GM18907 (cell line): ENCODE measurements around the gene CUX1.
"Not testable (repeated sequence)": the region's sequence is repeated elsewhere in the genome, so short reads cannot be mapped to it uniquely, and the experiment has no call there.

ENCODE experiments used
- ATAC-seq: cut with Tn5 transposase; IDR thresholded peaks from one replicate; pipeline ENCODE4 v1.9.1; 2021; ENCODE audit warnings: mild to moderate bottlenecking, moderate library complexity; ENCODE audit not compliant: unreplicated experiment

CUX1 gene

DNA sequence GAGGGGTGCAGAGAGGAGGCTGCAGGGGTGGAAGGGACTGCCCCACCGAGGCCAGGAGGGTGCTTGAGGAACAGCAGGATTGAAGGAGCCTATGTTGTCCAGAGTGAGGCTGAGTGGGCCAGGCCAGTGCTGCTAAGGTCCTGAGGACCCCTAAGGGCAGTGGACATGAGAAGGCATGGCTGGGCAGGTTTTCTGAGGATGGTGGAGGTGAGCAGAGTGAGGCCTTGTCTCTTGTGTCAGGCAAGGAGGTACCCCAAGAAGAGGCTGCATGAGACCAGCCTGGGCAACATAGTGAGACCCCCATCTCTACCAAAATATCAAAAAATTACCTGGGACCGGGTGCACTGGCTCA is 474.5 kb downstream of the CUX1 start:
- ATAC-seq, result no peak

DNA sequence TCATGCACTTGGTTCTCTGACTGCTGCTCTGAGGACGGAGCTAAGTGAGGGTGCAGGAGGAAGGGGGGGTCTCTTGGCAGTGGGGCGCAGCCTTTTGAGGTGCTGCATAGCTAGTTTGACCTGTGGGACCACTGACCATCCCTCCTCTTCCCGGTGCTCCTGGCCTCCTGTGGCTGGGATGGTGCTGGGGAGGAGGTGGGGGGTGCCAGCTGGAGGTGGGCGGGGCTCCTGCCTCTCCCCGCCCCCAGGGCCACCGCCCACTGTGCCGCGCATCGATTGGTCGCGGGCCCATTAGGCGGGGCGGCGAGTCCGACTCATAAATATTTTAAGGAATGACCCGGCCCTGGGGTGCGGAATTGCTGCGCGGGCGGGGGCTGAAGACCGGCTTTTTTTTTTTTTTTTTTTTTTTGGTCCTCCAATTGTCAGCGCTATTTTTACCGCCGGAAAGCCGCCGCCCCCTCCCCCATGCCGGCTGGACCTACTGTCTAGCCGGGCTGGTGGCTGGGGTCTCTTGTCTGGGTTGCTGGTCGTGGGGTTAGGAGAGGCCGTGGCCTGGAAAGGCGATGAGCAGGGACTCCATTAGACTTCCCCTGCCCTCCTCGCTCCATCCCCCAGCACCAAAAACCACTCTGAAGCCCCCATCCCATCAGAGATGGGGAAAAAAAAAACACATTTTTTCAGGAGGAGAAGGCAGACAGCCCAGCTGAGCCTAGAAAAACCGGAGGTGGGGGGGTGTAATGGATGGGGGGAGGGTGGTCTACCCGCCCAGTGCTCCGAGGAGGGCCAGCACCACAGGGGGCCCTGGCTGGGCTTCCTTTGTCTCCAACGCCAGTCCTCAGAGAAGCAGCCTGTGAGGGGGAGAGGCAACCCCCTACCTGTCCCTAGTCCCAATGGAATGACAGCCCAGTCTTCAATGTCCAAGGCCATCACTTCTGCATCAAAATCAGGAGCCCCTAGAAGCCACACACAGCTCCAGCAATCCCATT is 475.7 kb downstream of the CUX1 start:
- ATAC-seq, result no peak

DNA sequence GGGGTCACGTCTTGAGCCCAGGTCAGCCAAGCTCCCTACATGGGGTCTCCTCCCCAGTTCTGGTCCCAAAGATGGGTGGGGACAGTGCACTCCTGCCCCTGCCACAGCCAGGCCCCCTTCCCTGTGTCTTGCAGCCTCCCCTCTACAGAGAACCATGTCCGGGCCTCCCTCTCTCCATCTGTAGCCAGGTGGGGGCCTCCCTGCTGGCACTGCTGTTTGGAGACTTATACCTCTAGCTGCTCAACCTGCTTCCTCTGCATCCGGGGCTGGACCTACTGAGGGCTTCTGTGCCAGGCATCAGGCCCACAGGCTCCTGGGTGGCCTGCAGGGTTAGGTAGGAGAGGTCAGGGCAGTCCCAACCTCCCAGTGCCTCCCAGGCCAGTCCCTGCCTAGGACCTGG is 477.2 kb downstream of the CUX1 start:
- ATAC-seq, result no peak

DNA sequence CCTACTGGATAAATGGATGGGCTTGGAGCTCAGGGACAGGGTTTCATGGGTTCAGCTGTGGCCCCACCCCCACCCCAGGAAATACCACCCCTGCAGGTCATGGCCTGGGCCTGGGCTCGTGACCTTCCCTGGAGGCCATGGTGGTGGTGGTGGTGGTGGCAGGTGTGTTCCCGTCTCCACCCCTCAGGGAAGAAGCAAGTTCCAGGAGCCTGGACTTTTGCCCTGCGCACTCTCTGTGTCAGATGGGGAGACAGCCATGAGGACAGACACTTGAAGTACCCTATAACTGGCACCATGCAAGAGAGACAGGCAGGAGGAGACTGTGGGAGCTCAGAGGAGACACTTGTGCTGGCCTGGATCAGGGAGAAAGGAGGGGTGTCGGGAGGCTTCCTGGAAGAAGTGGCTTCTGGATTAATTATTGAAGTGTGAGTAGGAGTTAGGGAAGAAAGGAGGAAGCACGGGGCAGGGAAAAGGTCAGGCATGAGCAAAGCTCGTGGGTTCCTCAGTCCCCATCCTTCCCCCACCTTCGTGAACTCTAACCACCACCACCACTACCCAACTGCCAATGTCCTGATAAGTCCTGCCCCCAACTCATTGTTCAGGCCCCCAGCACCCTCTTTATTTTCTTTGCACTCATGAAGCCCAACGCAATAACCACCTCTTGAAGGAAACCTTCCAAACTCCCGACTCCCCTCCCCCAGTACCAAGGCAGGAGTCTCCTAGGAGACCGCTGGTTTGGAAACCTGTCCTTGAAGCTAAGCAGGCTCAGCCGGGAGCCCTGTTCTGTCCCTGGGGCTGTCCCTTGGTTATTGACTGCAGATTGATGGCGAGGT is 478.1 kb downstream of the CUX1 start:
- ATAC-seq, result no peak

DNA sequence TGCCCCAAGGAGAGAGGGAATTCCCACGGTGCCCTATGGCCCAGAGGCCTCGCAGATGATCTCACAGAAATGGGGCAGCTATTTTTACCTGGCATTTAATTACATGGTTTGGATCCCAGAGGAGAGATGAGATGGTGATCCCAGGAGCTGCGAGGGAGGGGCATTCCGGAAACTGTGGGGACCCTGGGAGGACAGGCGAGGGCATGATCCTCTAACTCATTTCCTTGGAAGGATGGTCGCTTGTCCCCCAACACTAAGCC is 478.7 kb downstream of the CUX1 start:
- ATAC-seq, result no peak

DNA sequence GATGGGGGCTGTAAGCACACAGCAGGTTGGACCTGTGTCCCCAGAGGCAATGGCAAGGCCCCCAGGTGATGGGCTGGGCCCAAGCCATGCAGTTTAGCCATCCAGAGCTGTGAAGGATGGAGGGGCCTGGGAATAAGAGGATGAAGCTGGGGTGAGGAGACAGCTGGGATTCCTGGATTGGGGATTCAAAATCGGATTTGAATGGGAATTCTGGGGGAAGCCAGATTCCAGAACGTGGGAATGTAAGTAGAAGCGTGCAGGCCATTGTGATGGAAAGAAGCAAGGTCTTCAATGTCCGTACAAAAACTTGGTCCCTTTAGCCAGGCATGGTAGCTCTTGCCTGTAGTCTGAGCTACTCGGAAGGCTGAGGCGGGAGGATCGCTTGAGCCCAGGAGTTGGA is 479.1 kb downstream of the CUX1 start:
- no peak for ATAC-seq

DNA sequence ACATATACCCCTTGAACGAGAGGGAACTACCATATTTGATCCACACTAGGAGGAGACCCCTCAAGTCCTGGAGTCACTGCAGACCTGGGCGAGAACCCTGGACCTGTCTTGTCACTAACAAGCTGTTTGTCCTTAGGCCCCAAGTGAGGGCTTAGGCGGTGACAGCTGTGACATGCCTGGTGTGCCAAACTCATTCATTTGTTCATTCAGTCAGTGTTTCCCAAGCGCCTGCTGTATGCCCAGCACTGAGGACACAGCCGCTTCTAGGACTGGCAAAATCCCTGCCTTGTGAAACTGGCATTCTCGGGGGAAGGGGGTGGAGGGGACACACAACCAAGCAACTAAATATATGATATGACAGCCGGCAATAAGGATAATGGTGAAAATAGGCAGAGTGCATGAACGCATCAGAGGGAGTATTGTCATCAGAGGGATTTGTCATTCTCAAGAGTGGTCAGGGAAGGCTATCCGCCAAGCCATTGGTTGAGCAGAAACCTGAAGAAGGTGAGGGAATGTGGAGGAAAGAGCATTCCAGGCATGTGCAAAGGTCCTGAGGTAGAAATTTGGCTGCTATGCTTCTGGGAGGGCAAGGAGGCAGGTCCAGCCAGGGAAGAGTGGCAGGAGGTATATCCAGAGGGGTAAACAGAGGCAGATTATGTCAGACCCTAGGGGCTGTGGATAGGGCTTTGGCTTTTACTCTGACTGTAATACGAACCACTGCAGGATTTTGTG is 480.2 kb downstream of the CUX1 start:
- ATAC-seq, result no peak

DNA sequence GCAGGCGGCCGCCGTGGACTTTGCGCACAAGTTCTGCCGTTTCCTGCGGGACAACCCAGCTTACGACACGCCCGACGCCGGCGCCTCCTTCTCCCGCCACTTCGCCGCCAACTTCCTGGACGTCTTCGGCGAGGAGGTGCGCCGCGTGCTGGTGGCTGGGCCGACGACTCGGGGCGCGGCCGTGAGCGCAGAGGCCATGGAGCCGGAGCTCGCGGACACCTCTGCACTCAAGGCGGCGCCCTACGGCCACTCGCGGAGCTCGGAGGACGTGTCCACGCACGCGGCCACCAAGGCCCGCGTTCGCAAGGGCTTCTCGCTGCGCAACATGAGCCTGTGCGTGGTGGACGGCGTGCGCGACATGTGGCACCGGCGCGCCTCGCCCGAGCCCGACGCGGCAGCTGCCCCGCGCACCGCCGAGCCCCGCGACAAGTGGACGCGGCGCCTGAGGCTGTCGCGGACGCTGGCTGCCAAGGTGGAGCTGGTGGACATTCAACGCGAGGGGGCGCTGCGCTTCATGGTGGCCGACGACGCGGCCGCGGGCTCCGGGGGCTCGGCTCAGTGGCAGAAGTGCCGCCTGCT is 483.3 kb downstream of the CUX1 start:
- ATAC-seq, result no peak

DNA sequence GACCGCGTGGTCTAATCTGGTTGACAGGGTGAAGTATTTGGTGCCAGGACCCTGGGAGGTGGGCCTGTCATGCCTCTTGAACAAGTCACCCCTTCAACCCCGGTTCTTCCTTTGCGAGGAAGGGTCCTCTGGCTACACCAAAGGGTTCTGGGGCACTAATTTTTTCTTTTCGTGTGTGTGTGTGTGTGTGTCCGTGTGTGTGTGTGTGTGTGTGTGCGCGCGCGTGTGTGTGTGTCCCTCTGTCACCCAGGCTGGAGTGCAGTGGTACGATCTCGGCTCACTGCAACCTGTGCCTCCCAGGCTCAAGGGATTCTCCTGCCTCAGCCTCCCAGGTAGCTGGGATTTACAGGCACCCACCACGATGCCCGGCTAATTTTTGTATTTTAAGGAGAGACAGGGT is 483.9 kb downstream of the CUX1 start:
- ATAC-seq, result not testable (repeated sequence)

DNA sequence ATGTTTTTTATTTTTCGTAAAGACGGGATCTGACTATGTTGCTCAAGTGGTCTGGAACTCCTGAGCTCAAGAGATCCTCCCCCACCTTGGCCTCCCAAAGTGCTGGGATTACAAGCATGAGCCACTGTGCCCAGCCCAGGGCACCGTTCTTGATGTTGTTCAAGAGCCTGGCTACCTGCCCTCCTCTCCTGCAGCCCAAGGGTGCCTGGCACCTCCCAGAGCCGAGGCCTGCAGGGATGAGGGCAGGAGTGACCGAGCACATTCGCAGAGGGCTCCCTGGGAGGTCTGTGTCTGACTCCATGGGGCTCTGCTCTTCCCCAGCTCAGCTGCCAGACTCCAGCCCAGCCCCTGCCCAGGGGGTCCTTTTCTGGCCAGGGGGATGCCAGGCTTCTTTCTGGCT is 484.6 kb downstream of the CUX1 start:
- no peak for ATAC-seq

DNA sequence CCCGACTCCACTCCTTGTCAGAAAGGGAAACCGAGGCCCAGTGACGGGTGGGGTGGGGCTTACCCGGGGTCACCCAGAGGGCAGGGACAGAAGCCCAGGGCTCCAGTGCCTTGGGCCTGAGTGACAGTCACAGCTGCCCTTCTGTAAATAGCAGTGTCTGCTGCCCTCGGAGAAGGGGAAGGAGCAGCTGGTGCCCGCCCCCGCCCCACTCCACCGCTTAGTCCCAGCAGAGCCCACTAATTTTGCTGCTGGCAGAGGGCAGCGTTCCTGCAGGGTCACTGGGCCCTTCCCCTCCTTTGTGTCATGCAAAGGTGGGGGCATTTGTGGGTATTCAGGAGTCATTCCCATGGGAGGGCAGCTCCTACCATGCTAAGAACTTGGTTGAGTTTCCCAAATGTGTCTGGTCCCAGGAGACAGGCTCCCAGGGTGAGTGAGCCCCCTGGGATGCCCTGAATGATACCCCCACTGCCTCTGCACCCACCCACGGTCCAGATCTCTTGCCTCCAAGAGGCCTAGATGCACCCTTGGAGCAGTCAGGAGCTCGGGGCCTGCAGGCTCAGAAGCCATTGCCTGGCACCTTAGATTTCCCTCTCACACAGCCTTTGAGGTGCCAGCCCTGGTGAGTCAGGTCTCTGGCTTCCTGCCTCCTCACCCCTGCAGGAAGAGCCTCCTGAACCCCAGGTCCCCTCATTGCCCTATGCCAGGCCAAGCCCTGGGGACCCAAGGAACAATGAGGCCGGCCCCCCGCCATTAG is 486.4 kb downstream of the CUX1 start:
- no peak for ATAC-seq

DNA sequence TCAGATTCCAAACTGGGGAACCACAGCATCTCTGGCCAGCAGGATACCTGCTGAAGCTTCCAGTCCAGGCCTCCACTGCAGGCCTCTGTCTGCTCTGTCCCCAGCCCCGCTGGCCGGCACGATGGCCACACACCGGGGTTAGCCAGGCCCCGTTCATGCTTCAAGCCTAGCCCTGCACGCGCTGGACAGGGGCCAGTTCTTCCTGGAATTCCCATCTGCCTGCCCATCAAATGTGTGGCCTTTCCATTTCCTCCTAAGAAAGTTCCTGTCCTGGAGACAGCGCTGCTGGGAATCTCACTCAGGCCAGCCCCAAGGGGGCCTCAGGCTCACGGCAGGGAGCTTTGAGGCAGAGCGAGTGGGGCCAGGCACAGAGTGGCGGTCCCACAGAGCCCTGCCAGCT is 487.2 kb downstream of the CUX1 start:
- no peak for ATAC-seq

DNA sequence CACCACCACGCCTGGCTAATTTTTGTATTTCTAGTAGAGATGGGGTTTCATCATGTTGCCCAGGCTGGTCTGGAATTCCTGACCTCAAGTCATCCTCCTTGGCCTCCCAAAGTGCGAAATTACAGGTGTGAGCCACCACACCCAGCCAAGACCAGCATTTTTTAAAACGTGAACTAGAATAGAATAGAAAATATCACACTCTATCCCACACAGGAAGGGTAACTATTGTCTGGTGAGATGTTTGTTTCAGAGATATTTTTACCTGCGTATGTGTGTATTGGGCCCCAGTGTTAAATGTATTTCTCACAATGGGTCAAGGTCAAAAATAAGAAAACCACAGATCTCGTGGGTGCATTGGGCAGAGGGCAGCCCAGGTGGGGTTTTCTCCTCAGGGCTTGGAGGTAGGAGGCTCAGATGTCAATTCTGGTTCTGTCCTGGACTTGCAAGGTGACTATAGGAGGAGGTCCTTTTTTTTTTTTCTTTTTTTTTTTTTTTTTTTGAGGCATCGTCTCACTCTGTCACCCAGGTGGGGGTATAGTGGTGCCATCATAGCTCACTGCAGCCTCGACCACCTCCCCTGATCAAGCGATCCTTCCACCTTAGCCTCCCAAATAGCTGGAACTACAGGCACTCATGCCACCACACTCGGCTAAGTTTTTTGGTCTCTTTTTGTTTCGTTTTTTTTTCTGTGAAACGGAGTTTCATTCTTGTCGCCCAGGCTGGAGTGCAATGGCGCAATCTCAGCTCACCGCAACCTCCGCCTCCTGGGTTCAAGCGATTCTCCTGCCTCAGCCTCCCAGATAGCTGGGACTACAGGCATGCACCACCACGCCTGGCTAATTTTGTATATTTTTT is 488.2 kb downstream of the CUX1 start:
- ATAC-seq, result peak; percentile 39

DNA sequence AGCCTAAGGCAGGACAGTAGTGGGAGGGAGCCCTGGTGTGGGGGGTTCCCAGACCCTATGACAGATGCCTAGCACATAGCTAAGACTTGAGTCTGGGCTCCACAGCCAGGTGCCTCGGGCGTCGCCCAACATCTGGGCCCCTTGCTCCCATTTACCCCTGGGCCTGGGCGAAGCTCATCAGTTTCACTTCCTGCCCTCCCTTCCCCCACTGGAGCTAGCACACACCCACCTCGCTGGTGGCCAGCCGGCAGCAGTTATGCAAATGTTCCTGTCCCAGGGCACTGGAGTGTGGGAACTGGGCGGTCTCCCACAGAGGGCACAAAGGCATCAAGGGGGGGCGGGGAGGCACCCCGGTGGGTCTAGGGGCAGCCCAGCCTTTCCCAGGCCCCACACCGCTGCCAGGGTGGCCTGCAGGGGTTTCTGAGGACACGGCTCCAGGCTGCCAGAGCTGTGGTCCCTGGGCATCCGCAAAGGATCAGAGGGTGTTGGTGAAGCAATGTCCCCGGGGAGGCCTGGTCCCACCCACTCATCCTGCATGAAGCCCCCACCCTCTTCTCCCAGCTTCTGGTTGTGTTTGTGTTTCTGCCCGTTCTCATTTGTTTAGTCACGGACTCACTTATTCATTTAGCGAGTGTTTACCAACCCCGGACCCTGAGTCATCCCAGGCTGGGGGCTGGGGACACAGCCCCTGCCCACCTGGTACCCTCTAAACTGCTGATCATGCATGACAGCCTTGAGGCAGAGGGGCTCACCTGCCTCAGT is 489.7 kb downstream of the CUX1 start:
- peak; percentile 80 for ATAC-seq

DNA sequence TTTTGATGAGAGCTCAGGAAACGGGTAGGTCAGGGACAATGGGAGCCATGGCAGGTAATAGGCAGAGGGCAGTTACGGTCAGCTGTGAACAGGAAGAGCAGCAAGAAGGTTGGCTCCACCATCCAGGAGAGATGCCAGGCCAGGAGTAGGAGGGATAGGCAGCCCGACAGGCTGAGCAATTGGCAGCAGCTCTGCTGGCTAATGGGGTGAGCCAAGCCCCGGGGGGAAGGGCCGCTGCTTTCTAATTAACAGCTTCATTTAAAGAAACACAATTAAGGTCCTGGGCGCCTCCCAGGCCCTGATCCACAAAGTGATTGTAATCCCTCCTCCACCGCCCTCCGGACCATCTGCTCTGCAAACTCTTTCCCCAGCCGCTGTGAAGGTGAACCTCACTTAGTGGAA is 493.0 kb downstream of the CUX1 start:
- no peak for ATAC-seq

DNA sequence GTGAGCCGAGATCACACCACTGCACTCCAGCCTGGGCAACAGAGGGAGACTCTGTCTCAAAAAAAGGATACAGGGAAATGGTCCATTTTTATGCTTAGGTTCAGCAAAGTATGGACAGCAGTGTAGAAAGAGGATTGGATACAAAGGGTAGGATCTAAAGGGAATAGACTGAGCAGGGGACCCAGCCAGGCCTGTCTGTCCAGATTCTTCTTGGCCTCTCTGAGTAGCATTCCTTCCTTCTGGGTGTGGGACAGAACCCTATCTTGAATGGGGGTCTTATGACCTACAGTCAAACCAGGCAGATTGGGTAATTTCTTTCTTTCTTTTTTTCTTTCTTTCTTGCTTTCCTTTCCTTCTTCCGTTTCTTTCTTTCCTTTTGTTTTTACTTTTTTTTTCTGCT is 494.9 kb downstream of the CUX1 start:
- no peak for ATAC-seq

DNA sequence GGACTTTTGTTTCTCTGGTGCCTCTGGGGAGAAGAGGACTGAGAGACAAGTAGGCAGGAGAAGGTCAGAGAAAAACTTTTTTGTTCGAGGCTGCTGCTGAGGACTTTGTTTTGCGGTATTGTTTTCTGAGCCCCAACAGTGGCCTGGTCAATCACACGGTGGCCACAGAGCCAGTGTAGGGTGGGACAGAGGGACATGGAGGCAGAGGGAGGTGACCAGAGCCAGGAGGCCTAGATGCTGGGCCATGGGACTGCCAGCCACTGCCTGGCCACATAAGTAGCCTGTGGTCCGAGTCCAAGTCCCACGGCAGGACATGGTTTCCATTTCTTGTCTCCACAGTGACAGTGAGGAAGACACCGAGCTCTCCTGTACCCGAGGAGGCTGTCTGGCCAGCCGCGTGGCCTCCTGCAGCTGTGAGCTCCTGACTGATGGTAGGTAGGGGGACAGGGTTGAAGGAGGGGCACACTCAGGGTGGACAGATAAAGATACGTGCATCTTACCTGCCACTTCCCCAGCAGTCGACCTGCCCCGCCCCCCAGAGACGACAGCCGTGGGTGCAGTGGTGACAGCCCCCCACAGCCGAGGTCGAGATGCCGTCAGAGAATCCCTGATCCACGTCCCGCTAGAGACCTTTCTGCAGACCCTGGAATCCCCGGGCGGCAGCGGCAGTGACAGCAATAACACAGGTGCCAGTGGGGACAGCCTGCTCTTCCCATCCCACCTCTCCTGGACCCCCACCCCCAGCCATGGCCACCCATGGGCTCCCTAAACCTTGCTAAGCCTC is 496.8 kb downstream of the CUX1 start:
- ATAC-seq, result no peak
